HG02870 (cell line): ENCODE results near the gene NRP1.
"Not testable (repeated sequence)": the region's sequence is repeated elsewhere in the genome, so short reads cannot be mapped to it uniquely, and the experiment has no call there.

Experiments used
- ATAC-seq: cut with Tn5 transposase; IDR thresholded peaks from one replicate; pipeline ENCODE4 v1.9.1; 2021; ENCODE audit warnings: mild to moderate bottlenecking, moderate library complexity; ENCODE audit not compliant: unreplicated experiment

NRP1 gene

DNA sequence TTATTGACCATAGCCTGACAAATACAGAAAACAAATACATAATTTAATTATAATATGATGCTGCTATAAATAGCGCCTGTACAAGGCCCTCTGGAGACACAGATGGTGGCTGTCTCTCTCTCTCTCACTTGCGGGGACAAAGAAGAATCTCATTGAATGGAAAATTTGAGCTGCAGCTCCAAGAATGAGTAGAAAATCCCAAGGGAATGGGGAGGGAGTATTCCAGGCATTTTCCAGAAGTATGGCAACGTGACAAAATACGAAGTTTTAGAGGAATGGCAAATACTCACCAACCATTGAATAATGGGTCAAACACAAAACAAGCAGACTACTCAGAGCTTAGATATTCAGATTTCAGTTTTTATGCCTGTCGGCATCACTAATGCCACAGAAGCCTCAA, 179.9 kb downstream of the NRP1 start:
- no peak for ATAC-seq

DNA sequence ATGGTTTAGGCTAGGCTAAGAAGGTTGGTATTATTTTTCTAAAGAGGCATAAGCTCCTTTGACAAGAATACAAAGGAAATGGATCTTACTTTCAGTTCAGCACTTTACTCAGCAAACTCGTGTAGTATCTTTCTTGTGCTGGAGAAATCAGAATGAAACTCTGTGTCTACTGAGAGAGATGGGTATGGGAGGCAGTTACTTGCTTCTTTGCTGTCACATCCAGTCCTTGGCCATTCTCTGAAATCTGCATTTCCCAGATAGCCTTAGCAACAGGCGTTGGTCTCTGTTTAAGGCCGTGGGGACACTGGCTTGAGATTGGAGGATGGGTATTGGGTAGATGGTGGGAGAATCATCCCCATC, 180.5 kb downstream of the NRP1 start:
- no peak for ATAC-seq

DNA sequence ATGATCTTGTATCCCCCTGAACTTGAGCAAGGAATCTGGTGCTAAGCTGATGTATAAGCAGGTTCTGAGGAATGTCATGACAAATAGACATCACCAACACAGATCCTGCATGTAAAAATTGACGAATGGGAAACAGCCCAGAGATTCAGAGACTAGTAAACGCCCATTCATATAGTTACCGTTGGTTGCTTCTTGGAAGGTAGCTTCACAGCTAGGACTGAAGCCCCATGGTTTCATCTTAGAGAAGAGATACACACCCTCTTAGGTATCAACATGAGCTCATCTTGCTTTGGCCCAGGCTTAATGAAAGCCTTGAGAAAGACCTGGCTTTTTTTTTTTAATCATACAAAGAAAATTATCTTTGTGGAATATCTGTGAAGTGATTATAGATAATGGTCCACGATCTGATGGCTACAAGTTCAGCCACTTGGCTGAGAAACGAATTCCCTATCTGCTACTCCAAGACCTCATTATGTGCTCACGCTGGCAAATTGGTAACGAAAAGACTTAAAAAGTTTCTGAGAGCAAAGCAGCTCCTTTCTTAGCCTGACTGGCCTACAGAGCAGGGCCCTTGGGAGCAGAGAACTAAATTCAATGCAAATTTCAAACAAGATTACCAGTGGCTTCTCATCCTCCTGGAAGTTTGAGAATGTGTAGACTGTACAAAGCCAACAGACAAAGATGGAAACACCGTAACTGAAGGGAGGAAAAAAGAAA, 181.1 kb downstream of the NRP1 start:
- no peak for ATAC-seq

DNA sequence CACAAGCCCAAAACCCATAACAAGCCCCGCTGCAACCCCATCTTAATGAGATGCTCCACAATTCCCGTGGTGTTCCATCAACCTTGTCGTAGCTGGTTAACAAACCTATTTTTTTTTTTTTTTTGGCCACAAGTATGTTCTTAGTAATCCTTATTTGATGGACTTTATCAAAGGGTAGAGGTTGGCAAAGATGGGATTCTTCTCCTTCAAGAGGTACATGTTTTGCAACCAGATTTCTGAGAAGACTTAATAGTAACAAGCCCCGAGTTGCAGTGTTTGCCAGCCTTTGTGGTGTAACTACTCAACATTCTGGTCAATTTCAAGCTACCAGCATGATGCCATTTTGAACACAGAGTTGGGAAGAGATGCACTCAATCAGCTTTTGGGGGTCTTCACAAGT, 181.7 kb downstream of the NRP1 start:
- no peak for ATAC-seq

DNA sequence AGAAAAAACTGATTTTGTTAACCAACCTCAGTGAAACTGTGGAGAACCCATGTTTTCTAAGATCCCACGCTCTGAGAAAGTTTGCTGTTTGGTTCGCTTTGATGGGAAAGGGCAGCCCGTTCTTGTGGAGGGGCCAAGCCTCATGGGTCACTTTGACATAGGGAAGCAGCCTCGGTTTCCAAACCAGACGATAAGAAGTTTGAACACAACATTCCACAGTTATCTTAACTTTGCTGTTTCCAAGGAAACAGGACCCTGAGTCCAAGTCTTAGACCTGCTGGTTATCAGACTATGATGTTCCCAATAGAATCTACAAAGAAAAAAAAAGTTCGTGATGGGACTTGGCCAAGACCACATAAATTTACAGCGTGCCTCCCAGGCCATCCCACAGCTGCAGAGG, 182.3 kb downstream of the NRP1 start:
- ATAC-seq = no peak

DNA sequence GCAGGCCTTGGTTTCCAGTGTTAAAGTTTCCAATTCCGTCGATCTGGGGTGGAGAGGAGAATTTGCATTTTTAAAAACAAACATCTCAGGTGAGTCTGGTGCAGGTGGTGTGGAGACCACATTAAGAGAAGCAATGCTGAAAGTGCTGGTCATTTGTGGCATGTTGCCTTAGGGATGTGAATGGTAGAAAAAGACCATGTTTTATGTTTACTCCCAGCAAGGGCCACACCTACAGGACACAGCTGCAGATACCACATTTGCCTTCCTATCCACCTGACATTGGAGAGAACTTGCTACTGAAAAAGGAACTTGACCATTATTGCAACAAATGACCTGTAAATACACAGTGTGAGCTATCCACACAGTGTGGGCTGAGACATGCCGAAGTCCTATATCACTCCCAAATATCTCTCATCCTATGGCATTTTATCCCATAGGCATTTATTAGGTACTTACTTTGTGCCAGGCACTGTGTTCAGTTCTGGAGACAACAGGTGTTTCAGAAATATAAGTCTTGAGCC, 183.1 kb downstream of the NRP1 start:
- no peak for ATAC-seq

DNA sequence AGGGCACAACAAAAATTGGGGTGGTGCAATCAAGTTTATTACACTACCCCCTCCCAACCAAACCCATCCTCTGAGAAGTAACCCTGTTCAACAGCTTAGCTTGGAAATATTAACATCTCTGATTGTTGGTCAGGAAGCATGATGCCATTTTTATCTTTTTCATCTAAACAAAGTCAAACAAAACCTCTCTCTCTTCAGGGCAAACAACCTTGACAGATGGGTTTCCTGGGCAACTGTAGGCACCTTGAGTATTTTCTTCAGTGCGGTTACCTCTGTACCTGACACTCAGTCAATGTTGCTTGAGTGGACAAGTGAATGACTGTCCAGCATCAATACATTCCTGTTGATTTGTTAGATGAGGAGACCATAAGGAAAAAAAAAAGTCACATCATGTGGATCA, 183.6 kb downstream of the NRP1 start:
- no peak for ATAC-seq

DNA sequence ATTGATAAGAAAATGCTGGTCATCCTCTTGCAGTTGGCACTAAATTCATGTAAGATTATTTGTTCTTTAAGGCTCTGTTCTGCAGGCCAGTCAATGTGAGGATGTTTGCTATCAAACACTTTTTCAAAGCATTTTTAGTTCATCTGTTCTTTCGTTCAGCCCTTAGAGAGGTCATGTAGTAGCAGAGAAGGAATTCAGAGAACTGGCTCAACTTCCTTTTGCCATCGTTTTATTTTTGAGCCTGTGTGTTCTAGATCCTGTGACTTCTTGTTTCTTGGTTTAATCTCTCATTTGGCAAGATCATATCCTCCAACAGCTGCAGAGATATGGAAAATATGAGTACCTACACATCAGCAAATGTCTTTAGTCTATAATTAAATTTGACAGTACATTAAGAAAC, 184.3 kb downstream of the NRP1 start:
- ATAC-seq = no peak

DNA sequence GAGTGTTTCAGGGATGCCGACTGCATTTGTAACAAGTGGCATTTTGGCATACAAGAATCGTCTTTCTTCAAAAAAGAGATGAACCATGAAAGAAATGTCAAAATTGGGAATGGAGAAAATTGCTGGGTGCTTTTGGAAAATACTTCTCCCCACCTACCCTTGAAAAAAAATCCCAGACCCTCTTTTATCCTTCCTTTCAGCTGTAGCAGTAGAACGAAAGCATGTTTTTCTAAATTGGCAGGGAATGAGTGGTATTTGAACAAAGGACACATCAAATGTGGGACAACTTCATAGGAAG, 187.5 kb downstream of the NRP1 start:
- no peak for ATAC-seq

DNA sequence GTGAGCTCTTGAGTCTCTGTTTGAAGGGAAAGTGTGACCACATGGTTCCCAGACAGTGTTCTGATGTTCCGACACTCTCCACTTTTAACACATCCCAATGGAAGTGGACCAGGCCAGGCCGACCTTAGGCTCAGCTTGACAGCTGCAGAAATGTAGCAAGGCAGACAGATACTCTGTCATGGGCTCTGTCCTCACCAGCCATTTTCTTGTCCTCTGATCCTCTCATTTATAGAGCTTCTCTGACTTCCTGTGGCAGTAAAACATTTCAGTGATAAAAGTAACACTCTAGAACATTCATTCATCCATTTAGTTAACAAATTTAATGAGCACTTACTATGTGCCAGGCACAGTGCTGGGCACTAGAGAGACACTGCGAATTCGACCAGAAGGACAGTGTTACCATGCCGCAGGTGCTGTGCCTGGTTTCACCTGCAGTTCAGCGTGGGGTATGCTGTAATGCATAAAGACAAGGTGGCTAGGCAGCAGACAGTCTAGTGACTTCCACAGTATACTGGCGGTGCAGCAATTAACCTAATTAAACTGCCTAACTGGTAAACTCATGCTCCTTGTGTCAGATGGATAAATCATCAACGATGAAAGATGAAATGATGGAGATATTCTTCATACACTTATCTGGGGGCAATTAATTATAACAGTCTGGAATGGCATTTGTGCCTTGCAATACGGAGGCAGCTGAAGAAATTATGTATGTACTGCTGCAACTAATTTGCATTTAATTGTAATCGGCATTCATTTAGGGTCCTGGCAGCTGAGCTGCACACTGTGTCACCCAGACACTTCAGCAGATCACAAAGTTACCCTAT, 188.1 kb downstream of the NRP1 start:
- no peak for ATAC-seq

DNA sequence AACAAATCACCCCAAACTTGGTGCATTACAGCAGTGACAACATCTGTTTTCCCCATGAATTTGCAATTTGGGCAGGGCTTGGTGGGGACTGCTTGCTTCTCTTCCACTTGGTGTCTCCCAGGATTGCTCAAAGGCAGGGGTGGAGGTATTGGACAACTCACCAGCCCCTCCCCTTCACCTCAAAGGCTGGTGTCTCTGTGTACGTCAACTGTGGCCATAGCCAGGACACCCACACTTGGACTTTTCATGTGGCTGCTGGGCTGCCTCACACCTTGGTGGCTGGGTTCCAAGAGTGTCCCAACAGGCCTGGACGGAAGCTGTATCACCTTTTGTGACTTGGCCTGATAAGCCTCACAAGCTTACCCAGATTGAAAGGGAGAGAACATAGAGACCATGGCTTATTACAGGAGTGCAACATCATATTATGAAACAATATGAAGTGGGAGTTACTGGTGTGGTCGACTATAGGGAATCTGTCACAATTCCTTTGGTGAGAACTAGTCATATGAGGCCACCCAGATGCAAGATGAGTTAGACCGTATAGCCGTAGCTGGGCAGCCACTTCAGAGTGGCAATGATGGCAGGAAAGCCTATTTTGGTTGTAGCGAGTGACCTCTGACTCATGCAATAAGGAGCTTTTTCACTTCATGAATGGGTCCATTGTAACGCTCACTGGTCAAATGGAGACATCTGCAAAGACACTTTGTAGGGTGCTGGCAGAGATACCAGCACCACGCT, 188.8 kb downstream of the NRP1 start:
- no peak for ATAC-seq

DNA sequence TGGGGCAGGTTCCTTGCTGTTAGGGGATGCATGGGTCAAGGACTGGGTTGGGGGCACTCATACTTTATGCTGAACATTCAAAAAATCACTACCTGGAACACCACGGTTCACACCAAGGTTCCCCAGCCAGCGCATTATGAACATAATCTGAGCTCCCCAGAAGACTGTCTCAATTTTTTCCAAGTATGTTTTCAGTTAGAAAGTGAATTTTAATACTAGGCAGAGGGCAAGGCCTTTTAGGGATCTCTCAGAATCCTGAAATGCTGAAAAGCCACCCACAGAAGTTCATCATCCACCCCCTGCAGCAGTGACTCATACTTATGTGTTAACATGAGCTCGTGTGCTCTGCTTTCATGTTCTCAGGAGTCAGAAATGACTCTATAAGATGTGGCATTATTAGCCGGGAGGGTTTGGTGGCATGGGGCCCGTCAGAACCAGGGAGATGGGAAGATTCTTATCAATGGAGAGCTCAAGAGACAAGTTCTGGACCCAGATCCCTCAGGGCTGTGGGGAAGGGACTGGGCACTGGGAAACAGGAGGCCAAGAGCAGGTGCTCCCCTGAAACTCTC, 191.2 kb downstream of the NRP1 start:
- ATAC-seq = no peak

DNA sequence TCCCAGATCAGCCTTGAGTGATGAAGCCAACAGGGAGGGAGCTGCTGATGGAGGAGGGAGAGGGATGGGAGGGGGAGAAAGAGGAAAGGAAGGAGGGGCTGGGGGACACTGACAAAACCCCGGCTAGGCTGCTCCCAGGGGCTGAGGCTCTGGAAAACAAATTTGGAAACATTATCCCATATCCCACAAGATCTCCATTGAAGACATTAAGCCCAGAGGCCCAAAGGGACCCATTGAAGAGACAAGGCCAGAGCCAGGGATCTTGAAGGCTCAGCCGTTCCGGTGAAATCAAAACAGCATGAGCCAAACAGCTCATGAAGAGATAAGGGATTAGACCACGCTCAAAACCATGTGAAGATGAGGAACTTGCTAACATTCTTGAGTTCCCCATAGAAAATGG, 192.2 kb downstream of the NRP1 start:
- ATAC-seq = no peak

DNA sequence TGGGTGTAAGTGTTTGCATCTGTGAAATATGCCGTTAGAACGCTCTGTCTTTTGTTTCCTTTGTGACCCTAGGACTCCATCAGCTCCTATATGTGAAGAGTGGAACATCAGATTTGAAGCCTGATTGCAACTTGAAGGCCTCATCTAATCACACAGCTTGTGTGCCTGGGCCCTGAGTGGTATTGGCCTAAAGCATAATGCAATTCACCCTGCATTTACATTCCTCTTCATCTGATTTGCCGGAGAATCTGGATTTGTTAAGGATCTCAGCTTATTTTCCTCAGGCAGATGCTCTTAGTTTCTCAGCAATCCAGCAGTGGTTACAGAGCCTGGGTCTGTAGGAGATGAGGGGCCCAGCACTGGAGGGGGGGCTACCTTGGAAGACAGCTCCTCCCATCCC, 193.2 kb downstream of the NRP1 start:
- no peak for ATAC-seq

DNA sequence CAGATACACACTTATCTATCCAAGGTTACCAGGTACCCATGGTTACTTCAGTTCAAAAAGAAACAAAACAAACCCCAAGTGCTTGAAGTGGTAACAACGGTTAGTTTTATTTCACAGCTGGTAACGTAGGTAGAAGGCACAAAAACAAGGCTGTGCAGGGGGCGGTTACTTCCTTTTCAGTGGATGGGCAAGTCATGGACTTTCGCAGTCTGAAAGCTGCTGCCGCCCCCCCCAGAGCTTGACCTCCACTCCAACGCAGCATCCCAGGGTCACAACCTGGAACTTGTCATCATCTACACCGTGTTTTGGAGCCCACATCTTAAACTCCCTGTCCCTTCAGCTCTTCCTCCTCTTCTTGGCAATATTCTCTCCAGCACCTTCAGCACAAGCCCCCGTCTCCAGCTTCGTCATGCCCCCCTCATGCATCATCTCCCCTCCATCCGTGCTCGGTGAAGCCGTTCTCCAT, 195.3 kb downstream of the NRP1 start:
- ATAC-seq = no peak

DNA sequence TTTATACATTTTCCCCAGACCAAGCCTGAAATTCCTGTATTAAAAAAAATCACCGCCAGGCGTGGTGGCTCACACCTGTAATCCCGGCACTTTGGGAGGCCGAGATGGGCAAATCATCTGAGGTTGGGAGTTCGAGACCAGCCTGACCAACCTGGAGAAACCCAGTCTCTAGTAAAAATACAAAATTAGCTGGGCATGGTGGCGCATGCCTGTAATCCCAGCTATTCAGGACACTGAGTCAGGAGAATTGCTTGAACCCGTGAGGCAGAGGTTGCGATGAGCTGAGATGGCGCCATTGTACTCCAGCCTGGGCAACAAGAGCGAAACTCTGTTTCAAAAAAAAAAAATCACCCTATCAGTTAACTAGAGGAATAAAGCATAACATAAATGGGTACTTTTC, 195.8 kb downstream of the NRP1 start:
- ATAC-seq = not testable (repeated sequence)

DNA sequence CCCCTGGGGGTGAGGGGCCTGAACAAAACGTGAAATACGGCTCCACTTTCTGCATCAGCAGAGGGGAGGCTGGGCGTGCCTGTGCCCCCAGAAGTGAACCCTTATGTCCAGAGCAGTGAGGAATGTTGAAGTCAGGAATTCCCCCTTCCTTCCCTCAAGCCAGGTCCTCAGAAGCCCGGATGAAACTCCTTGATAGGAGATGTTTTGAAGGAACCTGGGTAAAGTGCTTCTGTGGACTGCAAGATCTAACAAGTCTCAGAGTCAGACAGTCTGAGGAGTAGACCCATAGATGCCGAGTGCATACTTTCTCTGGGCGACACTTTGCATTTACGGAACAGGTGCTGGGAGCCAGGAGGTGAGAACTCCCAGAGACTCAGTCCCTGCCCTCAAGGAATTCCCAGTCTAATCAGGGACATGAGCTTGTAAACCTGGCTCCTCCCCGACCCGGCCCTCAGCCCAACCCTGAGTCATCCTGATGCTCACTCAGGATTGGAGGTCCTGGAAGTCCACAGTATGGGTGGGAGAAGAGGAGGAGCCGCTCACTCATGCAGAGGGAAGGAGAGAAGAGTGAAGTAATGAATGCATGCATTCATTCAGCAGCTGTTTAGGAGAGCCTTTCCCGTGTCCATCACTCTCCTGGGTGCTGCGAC, 197.0 kb downstream of the NRP1 start:
- no peak for ATAC-seq

DNA sequence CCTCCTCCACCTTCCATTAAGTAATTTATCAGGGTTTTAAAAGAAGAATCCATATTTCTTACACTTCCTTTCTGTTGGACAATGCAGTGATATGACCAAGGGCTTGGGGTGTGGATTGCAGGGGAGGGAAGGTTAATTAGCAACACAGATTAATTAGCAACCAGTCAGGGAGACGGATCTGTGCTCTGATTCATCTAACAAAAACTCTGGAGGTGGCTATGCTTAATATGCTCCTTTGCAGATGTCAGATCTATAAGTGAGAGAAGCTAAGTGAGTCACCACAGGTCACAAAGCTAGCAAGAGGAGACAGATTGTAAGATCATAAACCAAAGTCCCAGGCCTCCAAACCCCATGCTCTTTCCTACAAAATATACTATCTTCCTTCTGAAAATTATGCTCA, 197.7 kb downstream of the NRP1 start:
- ATAC-seq = no peak

DNA sequence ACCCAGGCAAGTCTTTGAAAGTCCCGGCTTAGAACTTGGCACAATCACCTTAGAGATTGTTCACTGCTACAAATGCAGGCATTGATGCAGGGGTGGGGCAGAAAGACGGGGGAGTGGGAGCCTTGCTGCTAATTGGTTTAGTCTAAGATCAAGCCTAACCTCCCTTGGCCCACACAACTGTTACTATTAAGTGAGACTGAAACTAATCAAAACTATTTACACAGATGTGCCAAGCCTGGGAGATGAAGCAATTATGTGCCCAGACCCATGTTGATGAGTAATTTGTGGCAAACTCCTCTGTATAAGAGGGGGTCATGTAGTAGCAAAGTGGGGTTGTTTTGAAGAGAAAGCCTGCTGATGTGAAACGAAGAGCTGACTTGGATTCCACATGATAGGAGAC, 198.2 kb downstream of the NRP1 start:
- no peak for ATAC-seq

DNA sequence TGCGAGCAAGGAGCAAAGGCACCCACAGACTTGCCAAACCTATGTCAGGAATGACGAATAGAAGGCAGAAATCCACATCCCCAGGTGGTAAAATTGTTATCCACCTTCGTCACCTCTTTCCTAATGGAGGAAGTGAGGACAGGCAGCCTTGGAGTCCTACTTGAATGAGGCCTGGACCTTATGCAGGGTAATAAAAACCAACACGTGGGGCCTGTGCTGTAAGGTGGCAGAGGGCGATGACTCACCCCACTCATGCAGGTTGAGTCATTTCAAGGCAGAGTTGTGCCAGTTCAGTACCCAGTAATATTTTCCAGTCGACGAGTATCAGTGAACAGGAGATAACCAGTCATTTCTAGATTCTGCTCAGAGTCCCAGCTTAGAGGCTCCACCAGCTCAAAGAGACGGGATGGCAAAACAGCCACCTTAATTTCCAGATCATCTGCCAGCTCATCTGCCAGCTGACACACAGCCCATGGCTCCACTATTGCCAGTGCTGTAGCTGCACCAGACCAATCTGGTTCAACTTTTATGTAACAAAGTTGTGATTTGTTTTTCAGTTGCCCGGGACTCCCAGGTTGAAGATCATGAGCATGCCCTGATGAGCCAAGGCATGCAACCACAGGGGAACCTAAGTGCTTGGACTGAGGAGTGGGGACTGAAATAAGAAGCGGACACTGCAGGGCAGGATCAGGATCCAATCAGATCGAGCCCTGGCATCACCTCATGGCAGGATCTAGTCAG, 200.3 kb downstream of the NRP1 start:
- peak; percentile 43 for ATAC-seq
